ENCODE results near the gene FSTL5.

DNA sequence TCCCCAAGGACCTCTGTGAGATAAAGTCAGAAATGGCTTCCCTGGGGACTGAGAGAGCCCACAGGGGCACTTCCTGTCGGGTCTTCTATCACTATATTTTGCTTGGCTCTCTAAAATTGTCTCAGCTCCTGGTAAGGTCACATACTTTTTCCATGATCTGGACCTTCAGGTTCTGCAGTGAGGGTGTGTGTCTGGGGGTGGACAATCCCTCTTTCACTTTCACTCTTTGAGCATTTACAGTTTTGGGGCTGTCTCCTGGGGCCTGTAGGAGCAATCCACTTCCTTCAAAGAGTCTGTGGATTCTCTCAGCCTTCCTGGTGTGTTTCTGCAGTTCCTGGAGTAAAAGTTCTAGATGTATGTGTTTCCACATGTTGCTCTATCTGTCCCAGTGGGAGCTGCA is 335.7 kb downstream of the FSTL5 start:
- TF ChIP-seq, protein P1, sequence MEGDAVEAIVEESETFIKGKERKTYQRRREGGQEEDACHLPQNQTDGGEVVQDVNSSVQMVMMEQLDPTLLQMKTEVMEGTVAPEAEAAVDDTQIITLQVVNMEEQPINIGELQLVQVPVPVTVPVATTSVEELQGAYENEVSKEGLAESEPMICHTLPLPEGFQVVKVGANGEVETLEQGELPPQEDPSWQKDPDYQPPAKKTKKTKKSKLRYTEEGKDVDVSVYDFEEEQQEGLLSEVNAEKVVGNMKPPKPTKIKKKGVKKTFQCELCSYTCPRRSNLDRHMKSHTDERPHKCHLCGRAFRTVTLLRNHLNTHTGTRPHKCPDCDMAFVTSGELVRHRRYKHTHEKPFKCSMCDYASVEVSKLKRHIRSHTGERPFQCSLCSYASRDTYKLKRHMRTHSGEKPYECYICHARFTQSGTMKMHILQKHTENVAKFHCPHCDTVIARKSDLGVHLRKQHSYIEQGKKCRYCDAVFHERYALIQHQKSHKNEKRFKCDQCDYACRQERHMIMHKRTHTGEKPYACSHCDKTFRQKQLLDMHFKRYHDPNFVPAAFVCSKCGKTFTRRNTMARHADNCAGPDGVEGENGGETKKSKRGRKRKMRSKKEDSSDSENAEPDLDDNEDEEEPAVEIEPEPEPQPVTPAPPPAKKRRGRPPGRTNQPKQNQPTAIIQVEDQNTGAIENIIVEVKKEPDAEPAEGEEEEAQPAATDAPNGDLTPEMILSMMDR (conservative IDR thresholded peaks at IDR 0.05), result no peak
- no peak for TF ChIP-seq EZH2 (IDR thresholded peaks at IDR 0.05; ENCODE audit: low read depth)
